ENCODE measurements around the gene STAC2.
"Not testable (repeated sequence)": the region's sequence is repeated elsewhere in the genome, so short reads cannot be mapped to it uniquely, and the experiment has no call there.

The STAC2 gene

DNA sequence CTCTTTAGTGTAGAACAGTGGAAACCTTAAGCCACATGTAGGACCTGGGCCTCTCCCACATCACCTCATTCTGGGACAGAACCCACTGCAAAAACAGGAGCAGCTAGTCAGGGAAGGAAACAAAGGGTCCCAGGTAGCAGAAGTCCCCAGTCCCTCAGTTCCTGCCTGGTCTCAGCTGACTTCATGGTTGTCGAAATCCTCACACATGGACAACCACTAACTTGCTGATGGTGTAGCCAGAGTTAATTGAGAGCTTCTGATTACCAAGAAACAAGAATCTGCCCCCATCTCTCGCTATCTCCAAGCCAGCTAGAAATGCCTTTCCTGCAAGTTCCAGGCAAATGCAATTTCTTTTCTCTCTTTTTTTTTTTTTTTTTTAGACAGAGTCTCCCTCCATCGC is 56.2 kb downstream of the STAC2 start:
- Histone ChIP-seq H3K27ac (no peak overlapping the region), H3K9ac (ENCODE audit: insufficient read length) (no peak overlapping the region), H3K9me3 (ENCODE audit: low read depth, low read length) (no peaks in the 10 kb centered on the region), H3K36me3 (ENCODE audit: insufficient read depth, low read length) (no peaks in the 10 kb centered on the region), H3K4me3 (no peak overlapping the region)
- TF ChIP-seq EZH2 (IDR thresholded peaks at IDR 0.05) (no peak), FOXP2 (optimal IDR thresholded peaks at IDR 0.05; ENCODE audit: control extremely low read depth, extremely low read length, insufficient read depth) (no peak), POLR2AphosphoS5 (IDR thresholded peaks at IDR 0.05; ENCODE audit: borderline replicate concordance, low read depth, low read length) (no peak)
- no peak for DNase-seq (ENCODE audit: low read depth, low spot score)

DNA sequence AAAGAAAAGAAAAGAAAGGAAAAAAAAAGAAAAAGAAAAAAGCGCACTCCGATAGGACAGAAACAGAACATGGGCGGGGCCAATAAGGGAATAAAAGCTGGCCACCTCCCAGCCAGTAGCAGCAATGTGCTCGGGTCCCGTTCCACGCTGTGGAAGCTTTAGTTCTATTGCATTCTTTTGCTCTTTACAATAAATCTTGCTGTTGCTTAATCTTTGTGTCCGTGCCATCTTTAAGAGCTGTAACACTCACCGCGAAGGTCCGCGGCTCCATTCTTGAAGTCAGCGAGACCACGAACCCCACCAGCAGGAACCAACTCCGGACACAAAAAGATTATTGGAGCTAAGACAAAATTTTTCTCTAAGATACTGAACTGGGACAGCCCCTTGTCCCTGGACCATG is 56.6 kb downstream of the STAC2 start:
- Histone ChIP-seq H3K9me3 (ENCODE audit: low read depth, low read length) (no peaks in the 10 kb centered on the region), H3K4me3 (no peak overlapping the region), H3K9ac (ENCODE audit: insufficient read length) (no peak overlapping the region), H3K27ac (no peak overlapping the region), H3K36me3 (ENCODE audit: insufficient read depth, low read length) (no peaks in the 10 kb centered on the region)
- TF ChIP-seq EZH2 (IDR thresholded peaks at IDR 0.05) (no peak), FOXP2 (optimal IDR thresholded peaks at IDR 0.05; ENCODE audit: control extremely low read depth, extremely low read length, insufficient read depth) (no peak), POLR2AphosphoS5 (IDR thresholded peaks at IDR 0.05; ENCODE audit: borderline replicate concordance, low read depth, low read length) (no peak)
- DNase-seq (ENCODE audit: low read depth, low spot score): no peak

DNA sequence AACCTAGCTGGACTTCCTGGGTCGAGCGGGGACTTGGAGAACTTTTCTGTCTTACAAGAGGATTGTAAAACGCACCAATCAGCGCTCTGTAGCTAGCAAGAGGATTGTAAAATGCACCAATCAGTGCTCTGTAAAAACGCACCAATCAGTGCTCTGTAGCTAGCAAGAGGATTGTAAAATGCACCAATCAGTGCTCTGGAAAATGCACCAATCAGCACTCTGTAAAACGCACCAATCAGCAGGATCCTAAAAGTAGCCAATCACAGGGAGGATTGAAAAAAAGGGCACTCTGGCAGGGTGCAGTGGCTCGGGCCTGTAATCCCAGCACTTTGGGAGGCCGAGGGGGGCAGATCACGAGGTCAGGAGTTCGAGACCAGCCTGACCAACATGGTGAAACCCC is 57.2 kb downstream of the STAC2 start:
- H3K9me3 ChIP-seq (ENCODE audit: low read depth, low read length); H3K9ac ChIP-seq (ENCODE audit: insufficient read length); H3K27ac ChIP-seq; H3K36me3 ChIP-seq (ENCODE audit: insufficient read depth, low read length); H3K4me3 ChIP-seq; DNase-seq (ENCODE audit: low read depth, low spot score): not testable (repeated sequence)

DNA sequence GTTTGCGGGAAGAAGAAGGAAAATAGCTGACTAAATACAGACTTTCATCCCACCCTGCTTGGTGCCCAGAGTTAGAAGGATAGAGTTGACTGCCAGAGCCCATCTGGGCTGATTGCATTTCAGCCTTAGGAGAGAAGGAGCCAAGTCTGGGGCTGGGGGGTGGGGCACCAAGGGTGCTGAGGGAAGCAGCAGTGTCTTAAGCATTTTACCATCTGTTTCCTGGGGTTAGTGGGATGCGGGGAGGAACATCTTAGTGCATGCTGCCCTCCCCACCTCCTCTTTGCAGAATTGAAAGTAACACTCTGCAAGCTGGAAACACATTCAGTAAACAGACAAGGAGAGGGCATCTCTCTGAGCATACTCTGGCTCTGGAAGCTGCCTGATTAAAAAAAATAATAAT is 58.3 kb downstream of the STAC2 start:
- H3K9ac ChIP-seq (ENCODE audit: insufficient read length): no peak overlapping the region
- no peak for DNase-seq (ENCODE audit: low read depth, low spot score)

DNA sequence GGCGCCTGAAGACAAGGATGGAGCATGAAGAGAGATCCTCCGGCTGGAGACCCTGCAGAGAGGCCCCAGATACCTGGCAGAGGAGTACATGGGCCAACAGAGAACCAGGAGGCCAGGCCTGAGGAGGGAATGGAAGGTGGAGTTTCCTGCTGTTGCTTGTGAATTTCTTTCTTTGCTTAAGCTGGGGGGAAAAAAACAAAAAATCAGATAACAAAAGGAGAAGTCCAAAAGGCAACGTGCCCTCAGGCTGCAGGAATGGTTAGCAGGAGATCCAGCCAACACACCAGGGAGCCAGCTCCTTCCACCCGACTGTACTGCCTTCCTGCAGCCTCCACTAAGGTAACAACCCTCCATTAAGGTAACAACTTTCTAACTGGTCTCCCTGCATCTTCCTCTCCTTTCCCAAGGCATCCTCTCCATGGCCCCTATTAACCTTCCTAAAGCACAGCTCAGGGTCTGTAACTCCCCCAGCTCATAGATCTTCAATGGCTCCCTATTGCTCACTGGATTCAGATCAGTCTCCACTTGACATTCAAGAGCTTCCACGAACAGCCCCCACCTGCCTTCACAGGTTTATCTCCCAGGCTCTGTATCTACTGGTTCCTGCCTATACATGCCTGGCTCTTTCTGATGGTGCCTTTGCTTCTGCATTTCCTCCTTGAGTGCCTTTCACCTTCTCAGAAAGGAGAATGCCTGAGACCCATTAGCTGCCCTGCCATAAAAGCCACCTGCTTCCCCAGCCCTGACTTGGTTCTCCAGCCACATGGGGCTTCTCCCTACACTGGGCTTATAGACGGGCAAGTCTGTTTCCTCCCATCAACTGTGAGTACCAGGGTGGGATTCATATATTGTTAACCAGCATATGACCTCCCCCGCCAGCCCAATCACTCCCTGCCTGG is 59.1 kb downstream of the STAC2 start:
- DNase-seq (ENCODE audit: low read depth, low spot score): no peak
- H3K4me3 ChIP-seq: no peak overlapping the region
- H3K36me3 ChIP-seq (ENCODE audit: insufficient read depth, low read length): no peaks in the 10 kb centered on the region
- H3K27ac ChIP-seq: no peak overlapping the region
- no peak overlapping the region for H3K9ac ChIP-seq (ENCODE audit: insufficient read length)
- H3K9me3 ChIP-seq (ENCODE audit: low read depth, low read length): no peaks in the 10 kb centered on the region
- no peak for TF ChIP-seq POLR2AphosphoS5 (IDR thresholded peaks at IDR 0.05; ENCODE audit: borderline replicate concordance, low read depth, low read length)

More for the DNA sequence above, 58.3 kb downstream of the STAC2 start:
- TF ChIP-seq POLR2AphosphoS5 (IDR thresholded peaks at IDR 0.05; ENCODE audit: borderline replicate concordance, low read depth, low read length) (no peak), EZH2 (IDR thresholded peaks at IDR 0.05) (no peak), FOXP2 (optimal IDR thresholded peaks at IDR 0.05; ENCODE audit: control extremely low read depth, extremely low read length, insufficient read depth) (no peak)
- H3K27ac ChIP-seq: no peak overlapping the region
- H3K4me3 ChIP-seq: no peak overlapping the region
- no peaks in the 10 kb centered on the region for H3K36me3 ChIP-seq (ENCODE audit: insufficient read depth, low read length)
- H3K9me3 ChIP-seq (ENCODE audit: low read depth, low read length): no peaks in the 10 kb centered on the region

DNA sequence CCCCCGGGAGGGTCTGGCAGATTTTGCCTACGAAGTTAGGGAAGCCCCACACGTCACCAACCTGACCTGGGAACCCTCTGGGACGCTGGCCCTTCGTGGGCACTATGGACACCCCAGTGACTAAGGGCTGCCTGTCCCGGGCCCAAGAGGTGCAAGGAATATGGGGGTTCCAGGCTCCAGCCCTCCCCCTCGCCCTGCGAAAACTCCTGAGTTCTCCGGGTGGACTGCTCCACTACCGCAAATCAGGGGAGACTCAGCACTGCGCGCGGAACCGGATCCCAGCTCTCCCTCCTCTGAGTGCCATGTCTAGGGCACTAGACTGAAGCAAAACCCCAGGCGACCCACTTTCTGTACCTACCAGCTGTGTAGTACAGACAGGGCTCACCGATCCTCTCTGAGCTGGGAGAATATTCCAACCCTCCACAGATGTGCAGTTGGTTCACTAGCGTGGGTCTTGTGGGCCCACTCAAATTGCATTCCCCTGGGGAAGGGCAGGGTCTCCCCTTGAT is 59.9 kb downstream of the STAC2 start, which contains the start of gene ARL5C:
ARL5C (minus strand) TSS at position 321 of the 509 bp plus-strand sequence. CDS start 401 bp downstream, outside the sequence.
- H3K9me3 ChIP-seq (ENCODE audit: low read depth, low read length): no peaks in the 10 kb centered on the region
- TF ChIP-seq POLR2AphosphoS5 (IDR thresholded peaks at IDR 0.05; ENCODE audit: borderline replicate concordance, low read depth, low read length) (no peak), EZH2 (IDR thresholded peaks at IDR 0.05) (no peak)
- no peaks in the 10 kb centered on the region for H3K36me3 ChIP-seq (ENCODE audit: insufficient read depth, low read length)
- no peak for DNase-seq (ENCODE audit: low read depth, low spot score)
- H3K27ac ChIP-seq: no peak within 1 kb of the TSS
- H3K4me3 ChIP-seq: peak within 1 kb of the TSS; percentile 40
- no peak within 1 kb of the TSS for H3K9ac ChIP-seq (ENCODE audit: insufficient read length)

DNA sequence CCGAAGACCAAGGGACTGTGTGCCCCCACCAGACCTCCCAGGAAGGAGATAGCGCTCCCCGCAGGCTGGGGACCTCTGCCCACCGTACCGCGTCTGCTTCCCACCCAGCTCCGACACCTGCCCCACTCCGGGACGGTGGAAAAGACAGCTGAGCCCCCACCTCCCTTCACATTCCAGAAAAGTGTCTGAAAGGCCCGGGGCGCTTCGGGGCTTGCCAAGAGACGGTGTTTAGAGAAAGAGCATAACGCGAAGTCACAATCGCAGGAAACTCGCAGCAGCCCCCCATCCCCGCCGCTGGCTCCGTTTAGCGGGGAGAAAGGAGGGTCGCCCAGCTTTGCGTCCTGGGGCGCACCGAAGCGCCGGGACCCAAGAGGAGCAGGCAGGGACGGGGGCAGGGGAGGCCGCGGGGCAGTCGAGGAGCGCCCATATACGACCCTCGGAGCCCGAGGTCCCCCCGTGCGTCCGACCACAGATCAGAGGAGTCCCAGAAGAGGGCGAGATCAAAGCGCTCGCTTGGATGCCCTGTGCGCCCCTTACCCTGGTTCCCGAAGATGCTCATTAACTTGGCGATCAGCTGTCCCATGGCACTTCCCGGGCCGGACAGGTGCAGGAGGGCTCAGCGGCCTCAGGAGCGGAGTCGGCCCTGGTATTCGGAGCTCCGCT is 60.4 kb downstream of the STAC2 start:
- H3K4me3 ChIP-seq: no peak overlapping the region; the same call in 1 of the 2 replicates
- no peak overlapping the region for H3K27ac ChIP-seq
- no peaks in the 10 kb centered on the region for H3K9me3 ChIP-seq (ENCODE audit: low read depth, low read length)
- DNase-seq (ENCODE audit: low read depth, low spot score): no peak
- H3K9ac ChIP-seq (ENCODE audit: insufficient read length): no peak overlapping the region
- TF ChIP-seq EZH2 (IDR thresholded peaks at IDR 0.05): no peak
- no peak for TF ChIP-seq POLR2AphosphoS5 (IDR thresholded peaks at IDR 0.05; ENCODE audit: borderline replicate concordance, low read depth, low read length)
- TF ChIP-seq FOXP2 (optimal IDR thresholded peaks at IDR 0.05; ENCODE audit: control extremely low read depth, extremely low read length, insufficient read depth): no peak
- no peaks in the 10 kb centered on the region for H3K36me3 ChIP-seq (ENCODE audit: insufficient read depth, low read length)

DNA sequence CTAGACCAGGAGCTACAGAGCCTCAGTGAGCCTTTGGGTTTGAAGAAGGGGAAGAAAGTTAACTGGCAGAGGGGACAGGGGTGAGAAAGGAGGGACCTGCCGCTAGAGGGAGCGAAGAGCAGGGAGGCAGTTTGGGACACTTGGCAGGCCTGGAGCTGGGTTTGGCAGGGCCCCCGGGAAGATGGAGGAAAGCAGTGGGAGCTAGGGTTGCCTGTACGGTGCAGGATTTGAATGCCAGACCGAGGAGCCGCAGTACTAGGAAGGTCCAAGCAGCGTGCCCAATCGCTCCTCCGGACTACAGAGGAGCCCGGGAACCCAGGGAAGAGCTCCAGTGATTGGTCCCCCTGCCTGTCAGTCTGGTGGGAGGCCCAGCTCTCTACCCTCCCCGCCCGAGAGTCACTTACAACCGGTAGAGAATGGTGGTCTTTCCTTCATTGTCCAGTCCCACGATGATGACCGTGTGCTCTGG is 61.0 kb downstream of the STAC2 start:
- H3K4me3 ChIP-seq: peak overlapping the region; percentile 40
- no peak overlapping the region for H3K27ac ChIP-seq
- H3K9me3 ChIP-seq (ENCODE audit: low read depth, low read length): no peaks in the 10 kb centered on the region
- peak; percentile 31; the same call in 1 of the 2 replicates for TF ChIP-seq POLR2AphosphoS5 (IDR thresholded peaks at IDR 0.05; ENCODE audit: borderline replicate concordance, low read depth, low read length)
- TF ChIP-seq FOXP2 (optimal IDR thresholded peaks at IDR 0.05; ENCODE audit: control extremely low read depth, extremely low read length, insufficient read depth): no peak
- no peak for TF ChIP-seq EZH2 (IDR thresholded peaks at IDR 0.05)
- no peaks in the 10 kb centered on the region for H3K36me3 ChIP-seq (ENCODE audit: insufficient read depth, low read length)
- peak overlapping the region; percentile 59 for H3K9ac ChIP-seq (ENCODE audit: insufficient read length)
- peak; percentile 48 for DNase-seq (ENCODE audit: low read depth, low spot score)

All from SK-N-MC (cell line).